HG03135 (cell line): ENCODE data around the gene RHCG.

Experiments
- ATAC-seq: cut with Tn5 transposase; IDR thresholded peaks from one replicate; pipeline ENCODE4 v1.9.1; 2021; ENCODE audit warnings: mild to moderate bottlenecking, moderate library complexity; ENCODE audit not compliant: unreplicated experiment

Gene RHCG

DNA sequence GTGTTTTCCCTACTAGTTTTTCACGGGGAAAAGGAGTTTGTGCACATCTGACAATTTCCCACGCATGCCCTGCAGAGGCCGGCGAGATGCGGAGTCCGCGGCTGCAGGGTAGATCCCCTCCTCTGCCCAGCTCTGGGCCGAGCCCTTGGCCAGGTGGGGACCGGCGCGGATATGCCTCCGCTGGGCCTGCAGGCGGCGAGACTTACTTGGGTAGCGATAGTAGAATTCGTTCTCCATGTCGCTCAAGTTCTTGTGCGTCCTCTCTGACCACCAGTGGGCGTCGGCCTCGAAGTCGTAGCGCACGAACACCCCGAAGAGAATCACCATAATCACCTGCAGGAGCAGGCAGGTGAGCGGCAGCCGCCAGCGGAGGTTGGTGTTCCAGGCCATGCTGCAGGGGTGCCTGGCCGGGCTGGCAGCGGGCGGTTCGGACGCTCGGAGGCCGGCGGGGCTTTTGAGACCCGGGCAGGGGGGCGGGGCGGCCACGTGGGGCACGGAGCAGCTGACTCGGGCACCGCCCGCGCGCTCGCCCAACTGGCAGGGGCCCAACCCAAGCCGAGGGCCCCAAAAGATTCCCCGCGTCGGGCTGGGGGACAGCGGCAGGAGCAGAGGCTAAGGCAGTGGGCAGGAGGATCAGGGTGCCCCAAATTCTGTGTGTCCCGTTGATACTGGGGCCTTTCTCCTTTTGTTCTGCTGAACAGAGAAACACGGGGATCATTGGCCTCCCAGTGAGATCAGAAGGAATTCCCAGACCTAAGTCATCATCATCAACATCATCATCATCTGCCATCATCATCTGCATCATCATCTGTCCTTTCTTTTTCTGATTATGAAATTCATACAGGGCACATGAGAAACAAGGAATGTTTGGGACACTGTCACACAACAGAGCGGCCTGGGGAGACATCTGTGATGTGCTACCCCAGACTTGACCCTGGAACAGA is at the start of gene RHCG:
Gene RHCG, minus strand, starts transcription at position 429 of the 944 bp plus-strand sequence. Its CDS starts 39 bp downstream, at position 390.
- no peak for ATAC-seq

DNA sequence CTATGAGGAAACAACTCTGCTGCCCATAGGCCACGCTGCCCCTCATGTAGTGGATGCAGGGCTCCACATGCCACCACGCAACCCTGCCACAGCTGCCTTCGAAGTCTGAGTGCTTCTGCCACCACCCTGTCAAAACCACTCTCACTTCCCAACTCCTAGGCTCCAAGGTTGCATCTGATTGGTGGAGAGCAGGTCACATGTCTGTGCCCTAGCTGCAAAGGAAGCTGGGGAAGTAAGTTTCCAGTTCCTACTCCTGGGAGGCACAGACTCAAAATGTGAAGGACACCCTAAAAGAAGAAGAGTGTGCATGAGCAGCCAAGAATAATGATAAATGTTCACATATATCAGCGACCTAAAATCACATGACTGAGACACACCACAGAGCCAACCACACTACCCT is 47.0 kb upstream of the RHCG start:
- no peak for ATAC-seq

DNA sequence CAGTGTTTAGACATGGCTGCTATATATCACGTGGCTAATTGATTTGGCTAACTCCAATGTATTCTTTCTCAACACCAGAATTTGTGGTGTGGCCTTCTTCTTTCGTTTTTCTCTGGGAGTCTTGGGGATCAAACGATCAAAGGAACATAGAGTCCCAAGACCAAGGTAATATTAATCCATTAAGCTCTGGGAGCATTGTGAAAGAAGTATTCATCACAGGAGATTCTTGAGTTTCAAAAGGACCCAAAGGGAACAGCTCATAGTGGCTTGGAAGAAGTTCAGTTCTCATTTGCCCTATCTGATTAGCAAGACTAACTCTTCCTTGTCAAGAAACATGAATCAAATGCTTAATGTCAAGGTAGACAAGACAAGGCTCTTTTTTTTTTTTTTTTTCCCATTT is 46.0 kb upstream of the RHCG start:
- ATAC-seq: no peak

DNA sequence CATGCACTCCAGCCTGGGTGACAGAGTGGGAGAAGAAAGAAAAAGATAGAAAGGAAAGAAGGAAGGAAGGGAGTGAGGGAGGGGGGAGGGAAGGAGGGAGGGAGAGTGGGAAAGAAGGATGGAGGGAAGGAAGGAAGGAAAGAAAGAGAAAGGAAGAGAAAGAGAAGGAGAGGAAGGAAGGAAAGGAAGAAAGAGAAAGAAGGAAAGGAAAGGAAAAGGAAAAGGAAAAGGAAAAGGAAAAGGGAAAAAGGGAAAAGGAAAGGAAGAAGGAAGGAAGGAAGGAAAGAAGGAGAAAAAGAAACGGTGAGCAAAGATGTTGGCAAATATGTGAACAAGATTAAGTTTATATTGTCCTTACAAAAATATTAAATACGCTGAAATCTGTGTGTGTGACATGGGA is 42.6 kb upstream of the RHCG start:
- ATAC-seq: no peak

DNA sequence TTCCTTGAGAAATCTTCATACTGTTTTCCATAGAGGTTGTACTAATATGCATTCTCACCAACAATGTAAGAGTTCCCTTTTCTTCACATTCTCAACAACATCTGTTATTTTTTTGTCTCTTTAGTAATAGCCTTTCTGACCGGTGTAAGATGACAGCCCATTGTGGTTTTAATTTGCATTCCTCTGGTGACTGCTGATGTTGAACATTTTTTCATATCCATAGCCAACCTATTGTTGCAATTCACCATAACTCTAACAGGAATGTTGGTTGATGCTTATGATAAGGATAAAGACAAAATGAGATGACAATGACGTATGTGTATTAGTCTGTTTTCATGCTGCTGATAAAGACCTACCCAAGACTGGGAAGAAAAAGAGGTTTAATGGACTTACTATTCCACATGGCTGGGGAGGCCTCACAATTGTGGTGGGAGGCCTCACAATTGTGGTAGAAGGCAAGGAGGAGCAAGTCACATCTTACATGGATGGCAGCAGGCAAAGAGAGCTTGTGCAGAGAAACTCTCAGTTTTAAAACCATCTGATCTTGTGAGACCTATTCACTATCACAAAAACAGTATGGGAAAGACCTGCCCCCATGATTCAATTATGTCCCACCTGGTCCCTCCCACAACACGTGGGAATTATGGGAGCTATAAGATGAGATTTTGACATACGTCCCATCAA is 37.6 kb upstream of the RHCG start:
- ATAC-seq: no peak

DNA sequence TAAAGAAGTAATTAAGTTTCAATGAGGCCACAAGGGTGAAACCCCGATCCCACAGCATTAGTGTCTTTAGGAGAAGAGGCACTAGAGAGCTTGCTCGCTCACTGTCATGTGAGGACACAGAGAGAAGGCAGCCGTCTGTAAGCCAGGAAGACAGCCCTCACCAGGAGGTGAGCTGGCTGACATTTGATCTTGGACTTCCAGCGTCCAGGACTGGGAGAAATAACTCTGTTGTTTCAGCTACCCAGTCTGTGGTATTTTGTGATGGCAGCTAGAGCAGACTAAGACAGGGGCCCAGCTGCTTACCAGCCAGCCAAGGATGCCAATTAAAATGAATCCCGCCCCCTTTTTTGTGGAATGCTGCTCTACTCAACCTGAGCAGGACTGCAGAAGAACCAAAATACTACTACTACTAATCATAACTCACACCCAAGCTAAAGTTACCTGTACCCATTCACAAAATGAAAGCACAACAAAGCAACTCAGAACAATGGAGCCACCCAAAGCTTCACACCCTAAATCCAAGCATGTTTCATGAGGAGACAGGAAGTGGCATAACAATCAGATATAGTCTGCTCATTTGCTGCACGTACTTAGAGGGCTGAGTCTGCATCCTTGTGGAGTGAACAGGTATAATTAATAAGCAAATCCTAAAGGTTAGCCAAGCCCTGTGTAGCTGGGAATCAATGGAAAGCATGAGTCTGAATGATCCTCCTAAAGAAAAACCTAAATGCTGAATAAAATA is 35.6 kb upstream of the RHCG start:
- ATAC-seq: no peak

DNA sequence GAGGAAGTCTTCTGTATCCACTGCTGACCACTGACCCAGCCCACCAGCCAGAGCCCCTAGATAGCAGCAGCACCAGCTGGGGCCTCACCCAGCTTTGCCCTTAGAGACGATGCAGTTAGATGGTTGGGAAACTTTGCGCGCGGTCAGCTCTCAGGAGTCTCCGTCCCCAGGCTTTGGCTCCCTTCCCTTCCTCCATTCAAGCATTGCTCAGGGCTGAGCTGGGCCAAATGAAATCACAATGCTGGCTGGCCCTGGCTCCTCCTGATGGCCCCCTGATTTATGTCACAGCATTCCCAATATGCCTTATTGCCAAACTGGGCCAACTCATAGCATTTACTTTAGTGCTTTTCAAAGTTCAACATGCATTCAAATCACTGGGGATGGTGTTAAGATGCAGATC is 34.6 kb upstream of the RHCG start:
- no peak for ATAC-seq

DNA sequence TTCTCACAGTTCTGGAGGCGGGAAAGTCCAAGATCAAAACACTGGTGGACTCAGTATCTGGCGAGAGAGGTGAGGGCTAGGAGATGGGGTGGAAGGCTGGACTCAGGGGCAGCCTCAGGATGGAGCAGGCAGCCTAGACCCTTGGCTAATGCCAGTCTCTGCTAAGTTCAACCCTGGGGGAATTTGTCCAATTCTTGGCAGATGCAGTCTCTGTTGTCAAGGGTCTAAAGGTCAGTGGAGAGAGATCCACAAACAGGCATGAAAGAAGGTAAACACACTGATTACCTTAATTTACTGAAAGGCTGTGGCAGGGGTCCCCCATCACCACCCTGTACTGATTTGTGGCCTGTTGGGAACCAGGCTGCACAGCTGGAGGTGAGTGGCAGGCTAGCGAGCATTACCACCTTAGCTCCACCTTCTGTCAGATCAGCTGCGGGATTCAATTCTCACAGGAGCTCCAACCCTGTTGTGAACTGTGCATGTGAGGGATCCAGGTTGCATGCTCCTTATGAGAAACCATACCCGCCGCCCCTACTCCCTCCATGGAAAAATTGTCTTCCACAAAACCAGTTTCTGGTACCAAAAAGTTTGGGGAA is 32.5 kb upstream of the RHCG start:
- no peak for ATAC-seq

DNA sequence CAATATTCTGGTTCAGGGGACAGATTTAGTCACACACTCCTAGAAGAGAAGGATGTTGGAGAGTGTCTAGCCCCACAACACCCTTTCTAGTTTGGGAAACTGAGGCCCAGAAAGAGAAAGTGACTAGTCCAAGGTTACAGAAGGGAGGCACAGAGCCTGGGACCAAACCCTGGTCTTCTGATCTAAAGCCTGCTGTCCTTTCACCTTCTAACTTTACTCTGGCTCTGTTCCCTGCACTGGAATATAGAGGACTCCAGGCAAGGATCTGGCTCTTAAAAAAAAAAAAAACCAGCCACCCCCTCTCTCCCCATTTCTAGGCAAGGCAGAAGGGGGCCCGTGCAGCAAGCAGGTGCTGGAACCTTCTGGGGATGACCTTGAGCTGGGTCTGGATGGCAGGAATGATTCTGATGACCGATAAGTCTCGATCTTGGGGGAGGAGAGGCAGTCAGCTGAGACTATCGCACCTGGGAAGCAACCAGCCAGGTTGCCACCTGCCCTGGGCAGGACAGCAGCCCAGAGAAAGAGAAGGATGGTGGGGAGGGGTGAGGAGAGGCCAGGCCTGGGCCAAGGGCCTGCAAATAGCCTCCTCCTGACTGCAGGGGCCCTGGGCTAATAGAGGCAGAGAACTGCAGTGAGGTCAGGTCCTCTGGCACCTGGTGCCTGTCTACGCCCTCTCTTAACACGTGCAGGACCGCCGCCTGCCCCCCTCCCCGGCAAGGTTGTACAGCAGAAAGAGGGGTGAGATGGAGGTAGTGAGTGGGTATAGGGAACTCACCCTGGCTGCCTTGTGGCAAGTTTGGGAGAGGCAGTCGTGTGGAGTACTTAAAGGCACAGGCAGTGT is 30.4 kb upstream of the RHCG start:
- ATAC-seq: no peak

DNA sequence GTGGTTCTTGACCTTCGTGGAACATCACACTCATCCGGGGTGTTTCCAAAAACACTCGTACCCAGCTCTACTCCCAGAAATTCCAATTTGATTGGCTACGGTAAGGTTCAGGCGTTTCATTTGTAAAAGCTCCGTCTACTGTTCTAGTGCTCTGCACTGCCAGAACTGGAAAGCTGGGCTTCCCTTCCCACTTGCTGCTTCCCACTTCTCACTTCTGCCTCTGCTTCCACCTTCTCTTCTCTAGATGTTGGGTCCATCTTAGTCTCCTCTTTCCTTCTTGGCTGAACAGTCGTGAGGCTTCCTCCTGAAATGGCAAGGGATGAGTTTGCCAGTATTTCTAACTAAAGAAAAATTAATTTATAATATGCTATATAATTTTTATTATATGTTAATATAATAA is 29.8 kb upstream of the RHCG start:
- no peak for ATAC-seq

DNA sequence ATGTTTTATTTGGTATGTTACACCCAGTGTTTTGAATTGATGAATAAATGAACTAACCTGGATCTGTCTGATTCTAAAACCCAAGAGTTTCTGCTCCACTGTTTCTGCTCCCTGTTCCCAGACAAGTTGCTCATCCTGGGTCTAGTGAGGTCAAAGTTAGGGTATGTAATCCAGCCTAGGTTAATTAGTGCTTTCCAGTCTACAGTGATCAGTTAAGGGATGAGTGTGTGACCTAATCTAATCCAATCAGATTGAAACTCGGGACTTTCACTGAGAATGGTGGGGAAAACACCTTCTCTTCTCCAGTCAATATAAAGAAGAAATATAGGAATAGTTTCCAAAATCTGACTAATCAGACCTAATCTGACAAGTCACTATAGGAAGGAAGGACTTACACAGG is 27.8 kb upstream of the RHCG start:
- no peak for ATAC-seq

DNA sequence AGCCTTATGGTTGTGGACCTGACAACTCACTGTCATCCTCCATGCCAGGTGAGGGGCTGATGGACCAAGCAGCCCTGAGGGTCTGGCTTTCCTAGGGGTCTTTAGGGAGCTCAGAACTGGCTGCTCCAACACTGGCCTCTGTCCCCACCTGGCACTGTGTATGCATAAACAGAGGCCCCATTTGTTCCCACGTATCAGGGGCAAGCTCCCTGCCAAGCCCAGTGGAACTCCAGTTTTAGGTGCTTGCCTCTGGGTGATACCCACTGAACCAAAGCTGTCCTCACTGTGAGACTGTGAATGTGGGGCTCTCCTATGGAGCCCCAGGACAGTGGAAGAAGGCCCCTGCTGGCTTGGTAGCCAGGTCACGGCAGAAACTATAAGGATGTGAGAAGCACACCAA is 26.7 kb upstream of the RHCG start:
- no peak for ATAC-seq

DNA sequence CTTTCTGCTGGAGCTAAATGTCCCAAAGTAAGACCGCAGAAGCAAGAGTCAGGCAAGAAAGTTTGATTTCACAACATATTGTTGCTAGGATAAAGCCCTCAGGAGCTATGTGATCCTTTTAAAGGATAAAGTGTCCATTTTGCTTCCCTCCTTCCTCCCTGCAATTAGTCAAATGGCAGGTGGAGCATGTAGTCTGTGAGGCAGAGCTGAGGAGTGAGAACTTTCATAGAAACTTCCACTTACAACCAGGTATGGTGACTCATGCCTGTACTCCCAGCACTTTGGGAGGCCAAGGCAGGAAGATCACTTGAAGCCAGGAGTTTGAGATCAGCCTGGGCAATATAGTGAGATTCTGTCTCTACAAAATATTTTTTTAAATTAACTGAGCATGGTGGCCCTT is 25.2 kb upstream of the RHCG start:
- ATAC-seq: no peak

DNA sequence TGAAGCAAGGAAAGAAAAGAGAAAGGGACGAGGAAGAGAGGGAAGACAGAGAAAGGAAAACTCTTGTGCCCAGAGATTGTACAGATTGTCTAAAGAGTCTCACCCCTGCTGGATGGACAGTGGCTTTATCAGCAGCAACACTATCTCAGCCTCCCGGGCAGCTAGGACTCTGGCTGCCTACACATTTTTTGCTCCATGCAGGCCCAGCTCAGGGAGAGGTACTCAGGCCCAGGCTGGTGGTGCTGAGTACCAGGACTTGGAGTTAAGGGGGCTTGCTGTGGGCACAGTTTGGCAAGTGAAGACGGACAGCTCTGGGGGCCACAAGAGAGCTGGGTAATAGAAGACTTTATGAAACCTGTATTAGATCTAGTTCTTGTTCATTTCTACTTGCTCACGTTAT is 19.1 kb upstream of the RHCG start:
- ATAC-seq: no peak

DNA sequence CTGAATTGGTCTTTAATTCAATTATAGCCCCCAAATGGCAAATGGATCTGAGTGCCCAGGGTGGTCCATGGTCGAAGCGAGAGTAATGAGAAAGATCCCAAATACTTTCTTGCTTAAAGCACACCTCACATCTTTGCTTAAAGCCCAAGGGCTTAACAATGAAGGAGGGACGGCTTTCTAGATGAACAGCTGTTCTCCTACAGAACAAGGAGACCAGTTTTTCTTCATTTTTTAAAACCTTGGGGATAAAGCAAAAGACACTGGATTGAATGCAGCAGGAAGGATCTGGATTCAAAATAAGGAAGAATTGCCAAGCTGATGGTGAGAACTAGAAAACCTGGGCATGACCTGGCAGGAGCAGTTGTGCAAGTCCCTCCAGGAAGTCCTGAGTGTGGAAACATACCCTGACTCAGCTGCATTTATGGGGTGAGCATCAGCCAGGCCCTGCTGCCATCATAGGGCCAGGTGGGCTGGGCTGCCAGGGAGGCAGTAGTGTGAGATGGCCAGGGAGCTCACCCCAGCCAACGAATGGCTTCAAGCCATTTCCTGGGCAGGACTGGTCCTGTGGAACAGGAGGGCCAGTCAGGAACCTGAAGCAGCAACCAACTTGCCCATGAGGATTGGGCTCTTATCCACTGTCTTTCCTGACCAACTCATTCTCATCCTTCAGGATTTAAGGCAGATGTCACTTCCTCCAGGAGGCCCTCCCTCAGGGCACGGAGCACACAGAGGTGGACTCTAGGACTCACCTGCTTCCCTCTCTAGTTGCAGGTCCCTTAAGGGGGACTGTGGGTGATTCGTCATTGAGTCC is 18.4 kb upstream of the RHCG start:
- no peak for ATAC-seq

DNA sequence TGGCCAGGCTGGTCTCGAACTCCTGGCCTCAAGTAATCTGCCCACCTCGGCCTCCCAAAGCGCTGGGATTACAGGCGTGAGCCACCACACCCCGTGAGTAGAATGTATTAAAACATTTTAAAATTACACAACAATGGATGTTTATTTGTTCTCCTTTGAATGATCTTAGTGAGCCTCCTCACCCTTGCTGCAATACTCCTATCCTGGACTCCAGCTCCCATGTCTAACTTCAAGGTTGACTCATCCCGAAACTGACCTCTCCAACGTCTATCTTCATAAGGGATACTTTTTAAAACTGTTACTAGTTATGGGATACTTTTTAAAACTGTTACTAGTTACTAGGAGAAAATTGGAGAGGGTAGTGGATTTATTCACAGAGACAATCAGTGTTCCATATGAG is 17.8 kb upstream of the RHCG start:
- ATAC-seq: no peak

DNA sequence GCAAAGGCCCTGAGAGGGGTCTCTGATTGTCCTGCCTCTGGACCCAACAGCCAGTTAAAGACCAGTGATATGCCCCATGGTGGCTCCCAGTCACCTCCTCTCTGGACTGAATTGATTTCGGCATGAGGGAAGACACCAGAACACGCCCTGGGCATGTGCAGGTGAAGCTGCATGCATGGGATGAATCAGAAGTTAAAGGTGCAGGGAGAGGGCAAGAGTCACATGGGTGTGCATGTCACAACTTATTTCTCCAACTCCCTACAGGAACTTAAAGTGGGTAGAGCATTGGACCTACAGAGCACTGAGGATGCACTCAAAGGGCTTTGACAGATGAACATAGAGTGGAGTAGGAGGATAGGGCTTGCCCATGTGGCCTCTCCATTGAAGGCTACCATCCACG is 16.9 kb upstream of the RHCG start:
- ATAC-seq: no peak

DNA sequence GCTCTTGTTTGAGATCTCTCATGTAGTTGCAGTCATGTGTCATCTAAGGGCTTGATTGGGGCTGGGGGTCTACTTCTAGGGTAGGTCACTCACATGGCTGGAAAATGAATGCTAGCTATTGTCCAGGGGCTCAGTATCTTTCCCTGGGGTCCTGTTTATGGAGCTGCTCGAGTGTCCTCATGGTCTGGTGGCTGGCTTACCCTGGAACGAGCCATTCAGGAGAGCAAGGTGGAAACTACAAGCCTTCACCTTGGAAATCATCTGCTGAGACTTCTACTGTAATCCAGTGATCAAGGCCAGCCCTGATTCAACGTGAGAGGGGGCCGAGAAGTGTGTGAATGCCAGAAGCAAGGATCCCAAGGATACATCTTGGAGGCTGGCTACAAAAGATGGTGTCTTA is 16.2 kb upstream of the RHCG start:
- no peak for ATAC-seq

DNA sequence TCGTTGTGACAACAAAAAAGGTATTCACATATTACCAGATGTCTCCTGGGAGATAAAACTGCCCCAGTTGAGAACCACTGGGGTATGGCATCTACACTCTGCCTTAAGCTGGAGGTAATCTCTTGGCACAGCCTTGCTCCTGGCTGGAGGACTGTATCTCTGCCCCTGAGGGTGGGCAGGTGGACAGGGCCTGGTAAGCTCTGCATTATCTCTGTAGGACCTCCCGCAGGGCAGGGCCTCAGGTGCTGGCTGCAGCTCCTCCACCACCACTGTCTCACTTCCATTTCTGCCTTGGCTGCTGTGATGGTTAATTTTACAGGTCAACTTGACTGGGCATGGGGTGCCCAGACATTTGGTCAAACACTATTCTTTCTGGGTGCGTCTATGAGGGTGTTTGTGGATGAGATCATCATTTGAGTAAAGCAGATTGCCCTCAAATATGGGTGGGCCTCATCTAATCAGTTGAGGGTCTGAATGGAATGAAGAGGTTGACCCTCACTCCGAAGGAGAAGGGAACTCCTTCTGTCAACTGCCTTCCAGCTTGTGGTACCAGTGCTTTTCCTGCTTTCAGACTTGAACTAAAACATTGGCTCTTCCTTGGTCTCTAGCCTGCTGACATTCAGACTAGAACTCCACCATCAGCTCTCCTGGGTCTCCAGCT is 9.8 kb upstream of the RHCG start:
- ATAC-seq: no peak
